WTC11 (cell line): ENCODE measurements around the gene PRPH. TPM values are rescaled to one million over a fixed set of nuclear protein-coding genes. Genes with fewer than 3 reads are reported as not detected.

ENCODE experiments used
- ATAC-seq: fragments of 200-7000 bp; cut with Tn5 transposase; 2 replicates; pipeline ENCODE4 v1.10.0; 2021; ENCODE audit warnings: mild to moderate bottlenecking, moderate library complexity
- CTCF ChIA-PET: fragments of 300-600 bp; sonication (Branson Sonifier 250); formaldehyde crosslinking; loops from one replicate; lab custom pipeline; 2021; ENCODE audit warnings: antibody characterized with exemption; lab: Charles Lee
- POLR2A ChIA-PET: fragments of 350-600 bp; sonication (Branson Sonifier 250); formaldehyde crosslinking; loops from one replicate; lab custom pipeline; 2021; ENCODE audit warnings: antibody characterized with exemption; lab: Charles Lee
- DNase-seq: peaks from one replicate; pipeline ENCODE4 v3.0.0; 2021; ENCODE audit warnings: low spot score
- H3K27ac Mint-ChIP-seq: 2 replicates; pipeline ENCODE4 v1.8.0; 2021; ENCODE audit warnings: mixed read lengths
- H3K27me3 Mint-ChIP-seq: 2 replicates; pipeline ENCODE4 v1.8.0; 2021; ENCODE audit warnings: low read depth, mild to moderate bottlenecking, moderate library complexity, mixed read lengths
- H3K36me3 Mint-ChIP-seq: 2 replicates; pipeline ENCODE4 v1.8.0; 2021; ENCODE audit warnings: mixed read lengths
- H3K4me1 Mint-ChIP-seq: 2 replicates; pipeline ENCODE4 v1.8.0; 2022; ENCODE audit warnings: mixed read lengths
- H3K4me3 Mint-ChIP-seq: 2 replicates; pipeline ENCODE4 v1.8.0; 2021; ENCODE audit warnings: mild to moderate bottlenecking, moderate library complexity, mixed read lengths
- H3K9me3 Mint-ChIP-seq: 2 replicates; pipeline ENCODE4 v1.8.0; 2021; ENCODE audit warnings: mixed read lengths
- ATF1 ChIP-seq: sonication (generic); formaldehyde crosslinking; IDR thresholded peaks from 2 replicates; pipeline ENCODE4 v1.8.1; 2023; ENCODE audit warnings: mild to moderate bottlenecking, moderate library complexity, missing genetic modification reagents
- ESRRA ChIP-seq: sonication (generic); formaldehyde crosslinking; IDR thresholded peaks from 2 replicates; pipeline ENCODE4 v1.8.1; 2022; ENCODE audit warnings: mild to moderate bottlenecking, missing genetic modification reagents, borderline replicate concordance
- SP1 ChIP-seq: sonication (generic); formaldehyde crosslinking; conservative IDR thresholded peaks from 2 replicates; pipeline ENCODE4 v1.8.1; 2022; ENCODE audit warnings: missing genetic modification reagents
- ZNF263 ChIP-seq: sonication (generic); formaldehyde crosslinking; IDR thresholded peaks from 2 replicates; pipeline ENCODE4 v1.8.1; 2022; ENCODE audit warnings: low read depth, mild to moderate bottlenecking, moderate library complexity, missing genetic modification reagents
- ZNF396 ChIP-seq: fragments of 250-450 bp; sonication (Bioruptor Pico); IDR thresholded peaks from 2 replicates; pipeline ENCODE4 v1.8.0; 2021; ENCODE audit warnings: mild to moderate bottlenecking, moderate library complexity, borderline replicate concordance
- total RNA-seq: library from RNA; stranded (reverse); gene quantifications from 3 replicates; pipeline ENCODE4 v1.2.3, GENCODE V29; 2021
- TF ChIP-seq, protein P1 (sequence below): fragments of 250-450 bp; sonication (Bioruptor Pico); IDR thresholded peaks from 2 replicates; pipeline ENCODE4 v1.9.0; 2021; ENCODE audit warnings: mild to moderate bottlenecking
- TF ChIP-seq, protein P2 (sequence below): fragments of 250-450 bp; sonication (Bioruptor Pico); IDR thresholded peaks from 2 replicates; pipeline ENCODE4 v2.1.2; 2022; ENCODE audit warnings: mild to moderate bottlenecking, moderate library complexity
- TF ChIP-seq, protein P3 (sequence below): sonication (generic); formaldehyde crosslinking; IDR thresholded peaks from 2 replicates; pipeline ENCODE4 v1.8.1; 2023; ENCODE audit warnings: mild to moderate bottlenecking, missing genetic modification reagents, borderline replicate concordance
- TF ChIP-seq, protein P4 (sequence below): sonication (generic); formaldehyde crosslinking; IDR thresholded peaks from 2 replicates; pipeline ENCODE4 v1.8.0; 2022; ENCODE audit warnings: mild to moderate bottlenecking, missing genetic modification reagents
- TF ChIP-seq, protein P5 (sequence below): sonication (generic); formaldehyde crosslinking; IDR thresholded peaks from 2 replicates; pipeline ENCODE4 v1.8.1; 2022; ENCODE audit warnings: missing genetic modification reagents, borderline replicate concordance
- TF ChIP-seq, protein P6 (sequence below): sonication (generic); formaldehyde crosslinking; IDR thresholded peaks from 2 replicates; pipeline ENCODE4 v1.8.0; 2022; ENCODE audit warnings: mild to moderate bottlenecking, missing genetic modification reagents
- TF ChIP-seq, protein P7 (sequence below): sonication (generic); formaldehyde crosslinking; IDR thresholded peaks from 2 replicates; pipeline ENCODE4 v1.8.0; 2022; ENCODE audit warnings: missing genetic modification reagents
- TF ChIP-seq, protein P8 (sequence below): fragments of 200-600 bp; IDR thresholded peaks from 2 replicates; pipeline ENCODE4 v1.8.0; 2022; ENCODE audit warnings: antibody characterized with exemption

The PRPH gene
- total RNA-seq, 1 experiment from 2014 or later = 2.4 TPM

DNA sequence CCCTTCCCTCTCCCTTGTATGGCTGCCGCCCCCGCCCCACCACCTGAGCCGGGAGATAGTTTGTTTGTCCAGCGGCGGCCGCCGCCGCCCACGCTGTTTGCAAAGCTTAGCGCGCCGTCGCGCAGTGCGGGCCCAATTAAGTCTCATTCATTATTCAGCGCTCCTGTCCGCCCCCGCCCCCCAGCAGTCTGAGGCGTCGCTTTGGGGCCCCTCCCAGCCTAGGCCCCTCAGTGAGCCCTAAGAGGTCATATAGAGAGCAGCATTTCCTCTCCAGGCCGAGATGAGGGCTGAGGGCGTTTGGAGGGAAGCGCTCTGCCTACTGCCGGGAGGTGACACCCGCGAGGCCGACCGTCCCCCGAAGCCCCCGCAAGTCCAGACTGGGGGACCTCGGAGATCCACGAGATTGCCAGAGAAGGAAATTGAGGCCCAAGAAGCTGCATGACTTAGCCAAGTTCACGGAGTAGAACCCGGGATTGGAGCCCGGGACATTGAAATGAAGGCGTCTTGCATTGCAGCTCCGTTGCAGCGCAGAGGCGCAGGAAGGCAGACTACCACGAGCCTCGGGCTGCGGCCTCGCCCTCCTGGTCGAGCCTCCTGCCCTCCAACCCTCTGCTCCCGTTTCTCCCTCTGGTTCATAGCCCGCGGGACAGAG, 51.8 kb downstream of the PRPH start, which contains the start of gene DNAJC22:
Gene DNAJC22 (plus strand): TSS at position 230 of the 652 bp plus-strand sequence. CDS start 1,985 bp downstream, outside the sequence.
- Mint-ChIP-seq H3K4me3 (peak within 1 kb of the TSS; percentile 75), H3K27ac (no peak within 1 kb of the TSS), H3K4me1 (peaks cover 24% of the 10 kb centered on the region), H3K36me3 (no peaks in the 10 kb centered on the region), H3K9me3 (no peaks in the 10 kb centered on the region), H3K27me3 (peaks cover 93% of the 10 kb centered on the region)
- TF ChIP-seq, protein P1, sequence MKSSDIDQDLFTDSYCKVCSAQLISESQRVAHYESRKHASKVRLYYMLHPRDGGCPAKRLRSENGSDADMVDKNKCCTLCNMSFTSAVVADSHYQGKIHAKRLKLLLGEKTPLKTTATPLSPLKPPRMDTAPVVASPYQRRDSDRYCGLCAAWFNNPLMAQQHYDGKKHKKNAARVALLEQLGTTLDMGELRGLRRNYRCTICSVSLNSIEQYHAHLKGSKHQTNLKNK = no peak
- TF ChIP-seq, protein P2, sequence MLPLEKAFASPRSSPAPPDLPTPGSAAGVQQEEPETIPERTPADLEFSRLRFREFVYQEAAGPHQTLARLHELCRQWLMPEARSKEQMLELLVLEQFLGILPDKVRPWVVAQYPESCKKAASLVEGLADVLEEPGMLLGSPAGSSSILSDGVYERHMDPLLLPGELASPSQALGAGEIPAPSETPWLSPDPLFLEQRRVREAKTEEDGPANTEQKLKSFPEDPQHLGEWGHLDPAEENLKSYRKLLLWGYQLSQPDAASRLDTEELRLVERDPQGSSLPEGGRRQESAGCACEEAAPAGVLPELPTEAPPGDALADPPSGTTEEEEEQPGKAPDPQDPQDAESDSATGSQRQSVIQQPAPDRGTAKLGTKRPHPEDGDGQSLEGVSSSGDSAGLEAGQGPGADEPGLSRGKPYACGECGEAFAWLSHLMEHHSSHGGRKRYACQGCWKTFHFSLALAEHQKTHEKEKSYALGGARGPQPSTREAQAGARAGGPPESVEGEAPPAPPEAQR (CRISPR knock-in tag) = no peak
- TF ChIP-seq, protein P3, sequence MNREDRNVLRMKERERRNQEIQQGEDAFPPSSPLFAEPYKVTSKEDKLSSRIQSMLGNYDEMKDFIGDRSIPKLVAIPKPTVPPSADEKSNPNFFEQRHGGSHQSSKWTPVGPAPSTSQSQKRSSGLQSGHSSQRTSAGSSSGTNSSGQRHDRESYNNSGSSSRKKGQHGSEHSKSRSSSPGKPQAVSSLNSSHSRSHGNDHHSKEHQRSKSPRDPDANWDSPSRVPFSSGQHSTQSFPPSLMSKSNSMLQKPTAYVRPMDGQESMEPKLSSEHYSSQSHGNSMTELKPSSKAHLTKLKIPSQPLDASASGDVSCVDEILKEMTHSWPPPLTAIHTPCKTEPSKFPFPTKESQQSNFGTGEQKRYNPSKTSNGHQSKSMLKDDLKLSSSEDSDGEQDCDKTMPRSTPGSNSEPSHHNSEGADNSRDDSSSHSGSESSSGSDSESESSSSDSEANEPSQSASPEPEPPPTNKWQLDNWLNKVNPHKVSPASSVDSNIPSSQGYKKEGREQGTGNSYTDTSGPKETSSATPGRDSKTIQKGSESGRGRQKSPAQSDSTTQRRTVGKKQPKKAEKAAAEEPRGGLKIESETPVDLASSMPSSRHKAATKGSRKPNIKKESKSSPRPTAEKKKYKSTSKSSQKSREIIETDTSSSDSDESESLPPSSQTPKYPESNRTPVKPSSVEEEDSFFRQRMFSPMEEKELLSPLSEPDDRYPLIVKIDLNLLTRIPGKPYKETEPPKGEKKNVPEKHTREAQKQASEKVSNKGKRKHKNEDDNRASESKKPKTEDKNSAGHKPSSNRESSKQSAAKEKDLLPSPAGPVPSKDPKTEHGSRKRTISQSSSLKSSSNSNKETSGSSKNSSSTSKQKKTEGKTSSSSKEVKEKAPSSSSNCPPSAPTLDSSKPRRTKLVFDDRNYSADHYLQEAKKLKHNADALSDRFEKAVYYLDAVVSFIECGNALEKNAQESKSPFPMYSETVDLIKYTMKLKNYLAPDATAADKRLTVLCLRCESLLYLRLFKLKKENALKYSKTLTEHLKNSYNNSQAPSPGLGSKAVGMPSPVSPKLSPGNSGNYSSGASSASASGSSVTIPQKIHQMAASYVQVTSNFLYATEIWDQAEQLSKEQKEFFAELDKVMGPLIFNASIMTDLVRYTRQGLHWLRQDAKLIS (CRISPR knock-in tag) = no peak
- TF ChIP-seq ATF1 (CRISPR knock-in tag) (no peak), ZNF396 (CRISPR knock-in tag) (no peak)
- TF ChIP-seq, protein P4, sequence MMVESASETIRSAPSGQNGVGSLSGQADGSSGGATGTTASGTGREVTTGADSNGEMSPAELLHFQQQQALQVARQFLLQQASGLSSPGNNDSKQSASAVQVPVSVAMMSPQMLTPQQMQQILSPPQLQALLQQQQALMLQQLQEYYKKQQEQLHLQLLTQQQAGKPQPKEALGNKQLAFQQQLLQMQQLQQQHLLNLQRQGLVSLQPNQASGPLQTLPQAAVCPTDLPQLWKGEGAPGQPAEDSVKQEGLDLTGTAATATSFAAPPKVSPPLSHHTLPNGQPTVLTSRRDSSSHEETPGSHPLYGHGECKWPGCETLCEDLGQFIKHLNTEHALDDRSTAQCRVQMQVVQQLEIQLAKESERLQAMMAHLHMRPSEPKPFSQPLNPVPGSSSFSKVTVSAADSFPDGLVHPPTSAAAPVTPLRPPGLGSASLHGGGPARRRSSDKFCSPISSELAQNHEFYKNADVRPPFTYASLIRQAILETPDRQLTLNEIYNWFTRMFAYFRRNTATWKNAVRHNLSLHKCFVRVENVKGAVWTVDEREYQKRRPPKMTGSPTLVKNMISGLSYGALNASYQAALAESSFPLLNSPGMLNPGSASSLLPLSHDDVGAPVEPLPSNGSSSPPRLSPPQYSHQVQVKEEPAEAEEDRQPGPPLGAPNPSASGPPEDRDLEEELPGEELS (CRISPR knock-in tag) = no peak
- TF ChIP-seq, protein P5, sequence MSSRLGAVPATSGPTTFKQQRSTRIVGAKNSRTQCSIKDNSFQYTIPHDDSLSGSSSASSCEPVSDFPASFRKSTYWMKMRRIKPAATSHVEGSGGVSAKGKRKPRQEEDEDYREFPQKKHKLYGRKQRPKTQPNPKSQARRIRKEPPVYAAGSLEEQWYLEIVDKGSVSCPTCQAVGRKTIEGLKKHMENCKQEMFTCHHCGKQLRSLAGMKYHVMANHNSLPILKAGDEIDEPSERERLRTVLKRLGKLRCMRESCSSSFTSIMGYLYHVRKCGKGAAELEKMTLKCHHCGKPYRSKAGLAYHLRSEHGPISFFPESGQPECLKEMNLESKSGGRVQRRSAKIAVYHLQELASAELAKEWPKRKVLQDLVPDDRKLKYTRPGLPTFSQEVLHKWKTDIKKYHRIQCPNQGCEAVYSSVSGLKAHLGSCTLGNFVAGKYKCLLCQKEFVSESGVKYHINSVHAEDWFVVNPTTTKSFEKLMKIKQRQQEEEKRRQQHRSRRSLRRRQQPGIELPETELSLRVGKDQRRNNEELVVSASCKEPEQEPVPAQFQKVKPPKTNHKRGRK (CRISPR knock-in tag) = no peak
- TF ChIP-seq, protein P6, sequence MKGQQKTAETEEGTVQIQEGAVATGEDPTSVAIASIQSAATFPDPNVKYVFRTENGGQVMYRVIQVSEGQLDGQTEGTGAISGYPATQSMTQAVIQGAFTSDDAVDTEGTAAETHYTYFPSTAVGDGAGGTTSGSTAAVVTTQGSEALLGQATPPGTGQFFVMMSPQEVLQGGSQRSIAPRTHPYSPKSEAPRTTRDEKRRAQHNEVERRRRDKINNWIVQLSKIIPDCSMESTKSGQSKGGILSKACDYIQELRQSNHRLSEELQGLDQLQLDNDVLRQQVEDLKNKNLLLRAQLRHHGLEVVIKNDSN (CRISPR knock-in tag) = no peak
- DNase-seq = no peak
- CTCF ChIA-PET = interaction anchor here (0.7 to 6.5 kb wide), 35 partner anchors 10 to 763 kb away, joined by 3 to 212 read pairs (median 10); partner anchors contain the start of genes C1QL4, PRPH, SPATS2 and TROAP
- POLR2A ChIA-PET = interaction anchor here (0.6 to 1.9 kb wide), 6 partner anchors 15 to 309 kb away, joined by 4 to 7 read pairs (median 4); partner anchors contain the start of genes SPATS2 and TROAP
- ATAC-seq = no peak

DNA sequence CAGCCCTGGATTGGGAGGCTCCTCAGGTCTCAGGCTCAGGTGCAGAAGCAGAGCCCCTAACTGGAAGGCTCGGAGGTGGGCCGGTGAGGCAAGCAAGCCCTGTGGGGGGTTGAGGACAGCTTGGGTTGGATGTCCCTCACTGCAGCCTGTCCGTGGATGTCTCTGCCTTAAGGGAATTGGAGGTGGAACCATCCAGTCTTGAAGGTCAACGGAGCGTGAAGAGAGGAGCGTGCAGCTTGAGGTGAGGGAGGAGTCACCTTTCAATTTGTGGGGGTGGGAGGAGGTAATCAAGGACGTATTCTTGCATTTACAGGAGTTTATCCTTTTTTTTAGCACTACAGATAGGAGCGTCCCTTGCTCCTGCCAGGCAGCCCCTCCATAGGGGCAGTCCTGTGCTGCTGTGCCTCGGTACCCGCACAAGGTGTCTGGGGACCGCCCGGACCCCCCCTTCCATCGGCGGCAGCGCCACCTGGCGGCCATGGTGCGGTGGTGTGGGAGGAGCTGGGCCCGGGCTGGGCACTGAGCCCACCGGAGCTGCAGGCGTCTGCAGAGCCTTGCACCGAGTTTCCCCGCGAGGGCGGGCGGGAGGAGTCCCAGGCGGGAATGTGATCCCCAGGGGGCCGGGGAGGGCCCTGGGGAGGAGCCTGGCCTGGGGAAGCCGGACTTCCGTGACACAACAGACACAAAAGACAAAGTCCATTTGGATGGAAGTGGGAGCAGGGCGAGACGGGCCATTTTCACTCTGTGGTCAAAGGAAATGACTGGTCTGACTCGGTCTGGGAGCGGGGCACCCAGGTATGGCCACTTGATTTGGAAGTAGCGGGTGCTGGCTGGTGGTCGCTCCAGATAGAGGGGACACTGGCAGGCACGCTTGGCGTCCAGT, 52.6 kb downstream of the PRPH start:
- Mint-ChIP-seq H3K4me1 (peaks cover 24% of the 10 kb centered on the region), H3K9me3 (no peaks in the 10 kb centered on the region), H3K27me3 (peaks cover 88% of the 10 kb centered on the region), H3K27ac (no peak overlapping the region), H3K36me3 (no peaks in the 10 kb centered on the region), H3K4me3 (peak overlapping the region; percentile 75)
- DNase-seq (peak; percentile 93), ATAC-seq (peak; percentile 79)
- ChIA-PET CTCF (interaction anchor here (0.6 to 6.5 kb wide), 82 partner anchors 10 to 756 kb away, joined by 3 to 212 read pairs (median 5); partner anchors contain the start of genes C1QL4, GPD1, KCNH3 and LMBR1L), POLR2A (interaction anchor here (1.0 to 1.9 kb wide), 5 partner anchors 10 to 167 kb away, joined by 3 to 7 read pairs (median 4); partner anchors contain the start of genes C1QL4 and SPATS2)
- TF ChIP-seq, protein P7, sequence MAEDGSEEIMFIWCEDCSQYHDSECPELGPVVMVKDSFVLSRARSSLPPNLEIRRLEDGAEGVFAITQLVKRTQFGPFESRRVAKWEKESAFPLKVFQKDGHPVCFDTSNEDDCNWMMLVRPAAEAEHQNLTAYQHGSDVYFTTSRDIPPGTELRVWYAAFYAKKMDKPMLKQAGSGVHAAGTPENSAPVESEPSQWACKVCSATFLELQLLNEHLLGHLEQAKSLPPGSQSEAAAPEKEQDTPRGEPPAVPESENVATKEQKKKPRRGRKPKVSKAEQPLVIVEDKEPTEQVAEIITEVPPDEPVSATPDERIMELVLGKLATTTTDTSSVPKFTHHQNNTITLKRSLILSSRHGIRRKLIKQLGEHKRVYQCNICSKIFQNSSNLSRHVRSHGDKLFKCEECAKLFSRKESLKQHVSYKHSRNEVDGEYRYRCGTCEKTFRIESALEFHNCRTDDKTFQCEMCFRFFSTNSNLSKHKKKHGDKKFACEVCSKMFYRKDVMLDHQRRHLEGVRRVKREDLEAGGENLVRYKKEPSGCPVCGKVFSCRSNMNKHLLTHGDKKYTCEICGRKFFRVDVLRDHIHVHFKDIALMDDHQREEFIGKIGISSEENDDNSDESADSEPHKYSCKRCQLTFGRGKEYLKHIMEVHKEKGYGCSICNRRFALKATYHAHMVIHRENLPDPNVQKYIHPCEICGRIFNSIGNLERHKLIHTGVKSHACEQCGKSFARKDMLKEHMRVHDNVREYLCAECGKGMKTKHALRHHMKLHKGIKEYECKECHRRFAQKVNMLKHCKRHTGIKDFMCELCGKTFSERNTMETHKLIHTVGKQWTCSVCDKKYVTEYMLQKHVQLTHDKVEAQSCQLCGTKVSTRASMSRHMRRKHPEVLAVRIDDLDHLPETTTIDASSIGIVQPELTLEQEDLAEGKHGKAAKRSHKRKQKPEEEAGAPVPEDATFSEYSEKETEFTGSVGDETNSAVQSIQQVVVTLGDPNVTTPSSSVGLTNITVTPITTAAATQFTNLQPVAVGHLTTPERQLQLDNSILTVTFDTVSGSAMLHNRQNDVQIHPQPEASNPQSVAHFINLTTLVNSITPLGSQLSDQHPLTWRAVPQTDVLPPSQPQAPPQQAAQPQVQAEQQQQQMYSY = peak; percentile 54; the same call in 1 of the 2 replicates
- TF ChIP-seq ZNF263 (peak; percentile 44; the same call in 1 of the 2 replicates), SP1 (CRISPR knock-in tag) (0 out of 2 replicates have a peak, but pooled peaks have one; percentile 36), ESRRA (0 out of 2 replicates have a peak, but pooled peaks have one; percentile 26)
- TF ChIP-seq, protein P8, sequence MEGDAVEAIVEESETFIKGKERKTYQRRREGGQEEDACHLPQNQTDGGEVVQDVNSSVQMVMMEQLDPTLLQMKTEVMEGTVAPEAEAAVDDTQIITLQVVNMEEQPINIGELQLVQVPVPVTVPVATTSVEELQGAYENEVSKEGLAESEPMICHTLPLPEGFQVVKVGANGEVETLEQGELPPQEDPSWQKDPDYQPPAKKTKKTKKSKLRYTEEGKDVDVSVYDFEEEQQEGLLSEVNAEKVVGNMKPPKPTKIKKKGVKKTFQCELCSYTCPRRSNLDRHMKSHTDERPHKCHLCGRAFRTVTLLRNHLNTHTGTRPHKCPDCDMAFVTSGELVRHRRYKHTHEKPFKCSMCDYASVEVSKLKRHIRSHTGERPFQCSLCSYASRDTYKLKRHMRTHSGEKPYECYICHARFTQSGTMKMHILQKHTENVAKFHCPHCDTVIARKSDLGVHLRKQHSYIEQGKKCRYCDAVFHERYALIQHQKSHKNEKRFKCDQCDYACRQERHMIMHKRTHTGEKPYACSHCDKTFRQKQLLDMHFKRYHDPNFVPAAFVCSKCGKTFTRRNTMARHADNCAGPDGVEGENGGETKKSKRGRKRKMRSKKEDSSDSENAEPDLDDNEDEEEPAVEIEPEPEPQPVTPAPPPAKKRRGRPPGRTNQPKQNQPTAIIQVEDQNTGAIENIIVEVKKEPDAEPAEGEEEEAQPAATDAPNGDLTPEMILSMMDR = peak; percentile 97
